HepG2 (cell line): Measurements from ENCODE around the gene SNX9. TPM values are rescaled to one million over a fixed set of nuclear protein-coding genes. Genes with fewer than 3 reads are reported as not detected.

Experiments
- CBFB ChIP-seq: sonication (generic); formaldehyde crosslinking; IDR thresholded peaks from 2 replicates; pipeline ENCODE4 v1.4.0; 2020; ENCODE audit warnings: missing genetic modification reagents
- CEBPB ChIP-seq: IDR thresholded peaks from 2 replicates; pipeline ENCODE4 v1.6.1; 2011; ENCODE audit warnings: low read depth, low read length, improper control_type of control experiment, borderline replicate concordance
- DNMT1 ChIP-seq: sonication (generic); formaldehyde crosslinking; IDR thresholded peaks from 2 replicates; pipeline ENCODE4 v1.5.1; 2020; ENCODE audit warnings: mild to moderate bottlenecking, missing genetic modification reagents
- DNMT3B ChIP-seq: conservative IDR thresholded peaks from 2 replicates; pipeline ENCODE4 v1.6.1; 2016; ENCODE audit warnings: missing biosample characterization, control low read depth
- ELF1 ChIP-seq: sonication (generic); formaldehyde crosslinking; IDR thresholded peaks from 2 replicates; pipeline ENCODE4 v1.4.0; 2020; ENCODE audit warnings: missing genetic modification reagents
- ELF3 ChIP-seq: IDR thresholded peaks from 2 replicates; pipeline ENCODE4 v1.6.1; 2016; ENCODE audit warnings: missing genetic modification reagents, missing compliant biosample characterization
- FIP1L1 ChIP-seq: fragments of 200-400 bp; formaldehyde crosslinking; IDR thresholded peaks from 2 replicates; pipeline ENCODE4 v1.6.1; 2018; ENCODE audit warnings: low read depth, mild to moderate bottlenecking, low read length, moderate library complexity, borderline replicate concordance; ENCODE audit not compliant: insufficient read depth
- FOSL2 ChIP-seq: sonication (generic); formaldehyde crosslinking; IDR thresholded peaks from 2 replicates; pipeline ENCODE4 v1.4.0; 2020; ENCODE audit warnings: missing genetic modification reagents
- FOXJ3 ChIP-seq: sonication (generic); formaldehyde crosslinking; IDR thresholded peaks from 2 replicates; pipeline ENCODE4 v1.4.0; 2020; ENCODE audit warnings: missing genetic modification reagents, mild to moderate bottlenecking, borderline replicate concordance
- FOXK2 ChIP-seq: fragments of 450-650 bp; IDR thresholded peaks from 2 replicates; pipeline ENCODE4 v1.6.1; 2016
- GZF1 ChIP-seq: sonication (generic); formaldehyde crosslinking; IDR thresholded peaks from 2 replicates; pipeline ENCODE4 v1.5.1; 2020; ENCODE audit warnings: mild to moderate bottlenecking, missing genetic modification reagents
- HDAC2 ChIP-seq: sonication (generic); formaldehyde crosslinking; IDR thresholded peaks from 2 replicates; pipeline ENCODE4 v1.4.0; 2020; ENCODE audit warnings: missing genetic modification reagents
- KDM1A ChIP-seq: IDR thresholded peaks from 2 replicates; pipeline ENCODE4 v1.6.1; 2016; ENCODE audit warnings: missing compliant biosample characterization
- MBD4 ChIP-seq: IDR thresholded peaks from 2 replicates; pipeline ENCODE4 v1.6.1; 2012; ENCODE audit warnings: low read length, inconsistent platforms, borderline replicate concordance
- MZF1 ChIP-seq: sonication (generic); formaldehyde crosslinking; IDR thresholded peaks from 2 replicates; pipeline ENCODE4 v1.8.1; 2023; ENCODE audit warnings: mild to moderate bottlenecking, missing genetic modification reagents, borderline replicate concordance
- NFYC ChIP-seq: IDR thresholded peaks from 2 replicates; pipeline ENCODE4 v1.6.1; 2016; ENCODE audit warnings: missing genetic modification reagents, missing compliant biosample characterization
- RXRB ChIP-seq: IDR thresholded peaks from 2 replicates; pipeline ENCODE4 v1.6.1; 2016; ENCODE audit warnings: borderline replicate concordance, missing genetic modification reagents, missing compliant biosample characterization
- SIX1 ChIP-seq: sonication (generic); formaldehyde crosslinking; IDR thresholded peaks from 2 replicates; pipeline ENCODE4 v1.4.0; 2020; ENCODE audit warnings: missing genetic modification reagents, borderline replicate concordance
- XBP1 ChIP-seq: sonication (generic); formaldehyde crosslinking; IDR thresholded peaks from 2 replicates; pipeline ENCODE4 v1.5.0; 2020; ENCODE audit warnings: missing genetic modification reagents
- ZNF230 ChIP-seq: sonication (generic); formaldehyde crosslinking; IDR thresholded peaks from 2 replicates; pipeline ENCODE4 v1.4.0; 2020; ENCODE audit warnings: mild to moderate bottlenecking, missing genetic modification reagents
- ZNF564 ChIP-seq: sonication (generic); formaldehyde crosslinking; IDR thresholded peaks from 2 replicates; pipeline ENCODE4 v1.8.1; 2023; ENCODE audit warnings: mild to moderate bottlenecking, missing genetic modification reagents
- ZNF672 ChIP-seq: sonication (generic); formaldehyde crosslinking; IDR thresholded peaks from 2 replicates; pipeline ENCODE4 v1.8.1; 2022; ENCODE audit warnings: missing genetic modification reagents
- ZSCAN29 ChIP-seq: sonication (generic); formaldehyde crosslinking; conservative IDR thresholded peaks from 2 replicates; pipeline ENCODE4 v1.4.0; 2020; ENCODE audit warnings: mild to moderate bottlenecking, missing genetic modification reagents
- polyA plus RNA-seq, 8 experiments: library from polyadenylated mRNA; depleted of rRNA in 3 of 8; stranded (reverse) in 7 of 8; unstranded in 1 of 8; fragments of >200 nt; fragmentation: Illumina TruSeq in 4 of 8; extraction: Trizol in 4 of 8; gene quantifications; 2 replicates each; pipeline versions ENCODE4 v1.2.1 to v1.2.3, GENCODE V29; 2011 to 2016; ENCODE audit warnings: low read depth in 4 of 8, missing spikeins in 1 of 8, mixed read lengths in 1 of 8; ENCODE audit not compliant: insufficient read depth in 1 of 8
- total RNA-seq, 5 experiments: library from RNA; depleted of rRNA; stranded (reverse); fragments of >200 nt; fragmentation: Illumina TruSeq; extraction: Trizol; gene quantifications; 2 replicates each; pipeline ENCODE4 v1.2.3, GENCODE V29; 2016; ENCODE audit warnings: low read depth in 1 of 5
- TF ChIP-seq, protein P1 (sequence below): sonication (generic); formaldehyde crosslinking; IDR thresholded peaks from 2 replicates; pipeline ENCODE4 v1.5.0; 2020; ENCODE audit warnings: mild to moderate bottlenecking, missing genetic modification reagents, borderline replicate concordance
- TF ChIP-seq, protein P2 (sequence below): sonication (generic); formaldehyde crosslinking; IDR thresholded peaks from 2 replicates; pipeline ENCODE4 v1.4.0; 2020; ENCODE audit warnings: missing genetic modification reagents, mild to moderate bottlenecking, borderline replicate concordance

Gene SNX9
- total and polyA plus RNA-seq, 2 of the 13 experiments (the other 11 are each of a cell fraction or from before 2014, with no cell fraction given): 21.9 to 36.0 TPM

- TF ChIP-seq, protein P1, sequence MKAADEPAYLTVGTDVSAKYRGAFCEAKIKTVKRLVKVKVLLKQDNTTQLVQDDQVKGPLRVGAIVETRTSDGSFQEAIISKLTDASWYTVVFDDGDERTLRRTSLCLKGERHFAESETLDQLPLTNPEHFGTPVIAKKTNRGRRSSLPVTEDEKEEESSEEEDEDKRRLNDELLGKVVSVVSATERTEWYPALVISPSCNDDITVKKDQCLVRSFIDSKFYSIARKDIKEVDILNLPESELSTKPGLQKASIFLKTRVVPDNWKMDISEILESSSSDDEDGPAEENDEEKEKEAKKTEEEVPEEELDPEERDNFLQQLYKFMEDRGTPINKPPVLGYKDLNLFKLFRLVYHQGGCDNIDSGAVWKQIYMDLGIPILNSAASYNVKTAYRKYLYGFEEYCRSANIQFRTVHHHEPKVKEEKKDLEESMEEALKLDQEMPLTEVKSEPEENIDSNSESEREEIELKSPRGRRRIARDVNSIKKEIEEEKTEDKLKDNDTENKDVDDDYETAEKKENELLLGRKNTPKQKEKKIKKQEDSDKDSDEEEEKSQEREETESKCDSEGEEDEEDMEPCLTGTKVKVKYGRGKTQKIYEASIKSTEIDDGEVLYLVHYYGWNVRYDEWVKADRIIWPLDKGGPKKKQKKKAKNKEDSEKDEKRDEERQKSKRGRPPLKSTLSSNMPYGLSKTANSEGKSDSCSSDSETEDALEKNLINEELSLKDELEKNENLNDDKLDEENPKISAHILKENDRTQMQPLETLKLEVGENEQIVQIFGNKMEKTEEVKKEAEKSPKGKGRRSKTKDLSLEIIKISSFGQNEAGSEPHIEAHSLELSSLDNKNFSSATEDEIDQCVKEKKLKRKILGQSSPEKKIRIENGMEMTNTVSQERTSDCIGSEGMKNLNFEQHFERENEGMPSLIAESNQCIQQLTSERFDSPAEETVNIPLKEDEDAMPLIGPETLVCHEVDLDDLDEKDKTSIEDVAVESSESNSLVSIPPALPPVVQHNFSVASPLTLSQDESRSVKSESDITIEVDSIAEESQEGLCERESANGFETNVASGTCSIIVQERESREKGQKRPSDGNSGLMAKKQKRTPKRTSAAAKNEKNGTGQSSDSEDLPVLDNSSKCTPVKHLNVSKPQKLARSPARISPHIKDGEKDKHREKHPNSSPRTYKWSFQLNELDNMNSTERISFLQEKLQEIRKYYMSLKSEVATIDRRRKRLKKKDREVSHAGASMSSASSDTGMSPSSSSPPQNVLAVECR (CRISPR knock-in tag): no peak; the same call in 1 of the 2 replicates
- TF ChIP-seq ZNF564 (no peak), FOXK2 (no peak), RXRB (no peak), DNMT1 (CRISPR knock-in tag) (no peak), SIX1 (CRISPR knock-in tag) (no peak), ZNF230 (no peak), ZSCAN29 (CRISPR knock-in tag) (no peak), KDM1A (CRISPR knock-in tag) (no peak), ZNF672 (CRISPR knock-in tag) (no peak), GZF1 (CRISPR knock-in tag) (no peak), ELF1 (no peak), NFYC (CRISPR knock-in tag) (no peak), MBD4 (no peak), CEBPB (no peak), ELF3 (CRISPR knock-in tag) (no peak), MZF1 (no peak), DNMT3B (CRISPR knock-in tag) (no peak), CBFB (CRISPR knock-in tag) (no peak), FOSL2 (no peak), XBP1 (no peak), FIP1L1 (no peak), FOXJ3 (no peak), HDAC2 (CRISPR knock-in tag) (no peak)
- TF ChIP-seq, protein P2, sequence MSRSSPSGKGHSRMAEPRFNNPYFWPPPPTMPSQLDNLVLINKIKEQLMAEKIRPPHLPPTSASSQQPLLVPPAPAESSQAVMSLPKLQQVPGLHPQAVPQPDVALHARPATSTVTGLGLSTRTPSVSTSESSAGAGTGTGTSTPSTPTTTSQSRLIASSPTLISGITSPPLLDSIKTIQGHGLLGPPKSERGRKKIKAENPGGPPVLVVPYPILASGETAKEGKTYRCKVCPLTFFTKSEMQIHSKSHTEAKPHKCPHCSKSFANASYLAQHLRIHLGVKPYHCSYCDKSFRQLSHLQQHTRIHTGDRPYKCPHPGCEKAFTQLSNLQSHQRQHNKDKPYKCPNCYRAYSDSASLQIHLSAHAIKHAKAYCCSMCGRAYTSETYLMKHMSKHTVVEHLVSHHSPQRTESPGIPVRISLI (CRISPR knock-in tag): no peak
Measured at GRCh38 chr6:157976345-157977175, 153.5 kb downstream of the SNX9 start (continued).
